B cell (primary cell): ENCODE results near the gene FLG2.

Experiments used
- CTCF ChIP-seq: fragments of 200-600 bp; IDR thresholded peaks from one replicate; pipeline ENCODE4 v1.8.0; 2022; ENCODE audit warnings: antibody characterized with exemption, mild to moderate bottlenecking
- EZH2 ChIP-seq: IDR thresholded peaks from 2 replicates; pipeline ENCODE4 v1.6.1; 2012; ENCODE audit warnings: borderline replicate concordance, low read depth, mild to moderate bottlenecking, moderate library complexity, low read length; ENCODE audit not compliant: insufficient read depth, poor library complexity, severe bottlenecking

GRCh38 chr1:152328801-152329391, 30.9 kb downstream of the FLG2 start:
- TF ChIP-seq CTCF (no peak), EZH2 (no peak)
